GM12878 (cell line): ENCODE measurements around the gene KDM6B. TPM values are rescaled to one million over a fixed set of nuclear protein-coding genes. Genes with fewer than 3 reads are reported as not detected.

Source experiments
- ATF2 ChIP-seq: IDR thresholded peaks from 2 replicates; pipeline ENCODE4 v1.6.1; 2012; ENCODE audit warnings: low read length, inconsistent platforms
- ATF3 ChIP-seq: IDR thresholded peaks from 2 replicates; pipeline ENCODE4 v1.6.1; 2011; ENCODE audit warnings: low read depth, mild to moderate bottlenecking, low read length, moderate library complexity, borderline replicate concordance; ENCODE audit errors: extremely low read depth
- BCL11A ChIP-seq: IDR thresholded peaks from 2 replicates; pipeline ENCODE4 v1.6.1; 2011; ENCODE audit warnings: low read depth, low read length
- BCL3 ChIP-seq: IDR thresholded peaks from 2 replicates; pipeline ENCODE4 v1.6.1; 2011; ENCODE audit warnings: borderline replicate concordance, low read depth, mild to moderate bottlenecking, moderate library complexity, low read length; ENCODE audit not compliant: insufficient read depth, poor library complexity, severe bottlenecking
- BHLHE40 ChIP-seq, 2 experiments: fragments of 450-650 bp in 1 of 2; IDR thresholded peaks; 2 replicates each; pipeline ENCODE4 v1.6.1; 2011 to 2017; ENCODE audit warnings: low read depth in 2 of 2, borderline replicate concordance in 1 of 2, improper control_type of control experiment in 1 of 2, low read length in 1 of 2, mild to moderate bottlenecking in 1 of 2
- BMI1 ChIP-seq: fragments of 450-650 bp; IDR thresholded peaks from 2 replicates; pipeline ENCODE4 v1.6.1; 2016; ENCODE audit warnings: mild to moderate bottlenecking, moderate library complexity, borderline replicate concordance
- HSF1 ChIP-seq: fragments of 150-350 bp; IDR thresholded peaks from 2 replicates; pipeline ENCODE4 v1.6.1; 2014; ENCODE audit warnings: mild to moderate bottlenecking, low read depth, low read length
- MEF2A ChIP-seq: IDR thresholded peaks from 2 replicates; pipeline ENCODE4 v1.6.1; 2011; ENCODE audit warnings: low read depth, mild to moderate bottlenecking, low read length, moderate library complexity; ENCODE audit not compliant: insufficient read depth
- MXI1 ChIP-seq: fragments of 150-350 bp; IDR thresholded peaks from 2 replicates; pipeline ENCODE4 v1.6.1; 2011; ENCODE audit warnings: low read depth, mild to moderate bottlenecking, inconsistent platforms, low read length, improper control_type of control experiment
- MYC ChIP-seq: IDR thresholded peaks from 2 replicates; pipeline ENCODE4 v1.6.1; 2011; ENCODE audit warnings: mild to moderate bottlenecking, low read length, moderate library complexity, inconsistent platforms; ENCODE audit not compliant: insufficient read depth, insufficient replicate concordance, insufficient read length, severe bottlenecking
- NFIC ChIP-seq: IDR thresholded peaks from 2 replicates; pipeline ENCODE4 v1.6.1; 2012; ENCODE audit warnings: low read depth, mild to moderate bottlenecking, inconsistent platforms, low read length, moderate library complexity
- NRF1 ChIP-seq: conservative IDR thresholded peaks from 2 replicates; pipeline ENCODE4 v1.6.1; 2011; ENCODE audit warnings: mild to moderate bottlenecking, low read depth, low read length, improper control_type of control experiment
- PML ChIP-seq: IDR thresholded peaks from 2 replicates; pipeline ENCODE4 v1.6.1; 2012; ENCODE audit warnings: low read length, inconsistent platforms
- POU2F2 ChIP-seq: IDR thresholded peaks from 3 replicates; pipeline ENCODE4 v1.6.1; 2011; ENCODE audit warnings: low read depth, mild to moderate bottlenecking, low read length, borderline replicate concordance
- RAD21 ChIP-seq: IDR thresholded peaks from 2 replicates; pipeline ENCODE4 v1.6.1; 2011; ENCODE audit warnings: mild to moderate bottlenecking, low read depth, low read length, moderate library complexity; ENCODE audit not compliant: insufficient read depth
- RELA ChIP-seq: fragments of 450-650 bp; IDR thresholded peaks from 2 replicates; pipeline ENCODE4 v1.8.0; 2014; ENCODE audit warnings: borderline replicate concordance; ENCODE audit not compliant: partially characterized antibody
- RFX5 ChIP-seq: IDR thresholded peaks from 2 replicates; pipeline ENCODE4 v1.6.1; 2011; ENCODE audit warnings: low read depth, low read length, improper control_type of control experiment
- SMC3 ChIP-seq: IDR thresholded peaks from 2 replicates; pipeline ENCODE4 v1.6.1; 2011; ENCODE audit warnings: low read length, improper control_type of control experiment, borderline replicate concordance
- SPI1 ChIP-seq: IDR thresholded peaks from 2 replicates; pipeline ENCODE4 v1.6.1; 2011; ENCODE audit warnings: low read depth, mild to moderate bottlenecking, low read length, moderate library complexity, borderline replicate concordance; ENCODE audit not compliant: insufficient read depth
- STAT1 ChIP-seq: fragments of 450-650 bp; conservative IDR thresholded peaks from 2 replicates; pipeline ENCODE4 v1.6.1; 2014; ENCODE audit warnings: antibody characterized with exemption, mild to moderate bottlenecking
- SUZ12 ChIP-seq: fragments of 200-600 bp; sonication (generic); IDR thresholded peaks from one replicate; pipeline ENCODE4 v1.6.1; 2018; ENCODE audit warnings: antibody characterized with exemption, mild to moderate bottlenecking; ENCODE audit not compliant: unreplicated experiment
- WRNIP1 ChIP-seq: IDR thresholded peaks from 2 replicates; pipeline ENCODE4 v1.6.1; 2011; ENCODE audit warnings: low read depth, low read length, improper control_type of control experiment, borderline replicate concordance
- ZNF274 ChIP-seq: IDR thresholded peaks from one replicate; pipeline ENCODE4 v1.8.0; 2011; ENCODE audit not compliant: insufficient read length, insufficient read depth
- polyA plus RNA-seq, 11 experiments: library from polyadenylated mRNA; depleted of rRNA in 4 of 11; unstranded in 6 of 11; stranded (reverse) in 5 of 11; fragments of >200 nt; fragmentation: Nextera tagmentation in 4 of 11; fragmentation: Illumina TruSeq in 1 of 11; extraction: Ambion mirVana in 4 of 11; extraction: Trizol in 1 of 11; gene quantifications; 1 replicate in 1 of 11; 2 replicates in 10 of 11; pipeline versions ENCODE4 v1.2.1 to v1.2.3, GENCODE V29; 2011 to 2016; ENCODE audit warnings: inconsistent platforms in 2 of 11, missing spikeins in 2 of 11, low read depth in 1 of 11
- total RNA-seq, 4 experiments: library from RNA; depleted of rRNA in 3 of 4; stranded (reverse); fragments of >200 nt in 3 of 4; fragmentation: Illumina TruSeq in 1 of 4; extraction: Trizol in 1 of 4; gene quantifications; 2 replicates each; pipeline versions ENCODE4 v1.2.1 to v1.2.3, GENCODE V29; 2013 to 2021

The KDM6B gene
- total and polyA plus RNA-seq, 10 of the 15 experiments (the other 5 are each of a cell fraction or from before 2014, with no cell fraction given): 0.05 to 33.5 (median 2.3) TPM

- TF ChIP-seq MXI1 (peak; percentile 75; the same call in 1 of the 2 replicates), STAT1 (0 out of 2 replicates have a peak, but pooled peaks have one; percentile 79), MYC (peak; percentile 62), BHLHE40 (IDR thresholded peaks at IDR 0.05; ENCODE audit: borderline replicate concordance in 1 of 2, low read depth in 2 of 2, low read length in 1 of 2) (peak; percentile 78 to 79), BMI1 (no peak), MEF2A (0 out of 2 replicates have a peak, but pooled peaks have one; percentile 27), BCL11A (no peak), RFX5 (peak; percentile 37; the same call in 1 of the 2 replicates), NFIC (no peak), ATF2 (no peak), SUZ12 (no peak), PML (no peak), POU2F2 (peak; percentile 5; the same call in 1 of the 3 replicates), HSF1 (0 out of 2 replicates have a peak, but pooled peaks have one; percentile 26), WRNIP1 (no peak), NRF1 (no peak), SMC3 (peak; percentile 98), ZNF274 (no peak), SPI1 (peak; percentile 56; the same call in 1 of the 2 replicates), RAD21 (peak; percentile 84), RELA (peak; percentile 64), ATF3 (no peak), BCL3 (no peak)
Measured at GRCh38 chr17:7851438-7852261, 17.6 kb downstream of the KDM6B start (continued).
